GM19238 (cell line): ENCODE data around the gene SATL1.
"Not testable (repeated sequence)": the region's sequence is repeated elsewhere in the genome, so short reads cannot be mapped to it uniquely, and the experiment has no call there.

Experiments used
- DNase-seq: peaks from one replicate; pipeline ENCODE4 v3.0.0; 2011; ENCODE audit warnings: low spot score; ENCODE audit not compliant: insufficient read length

Gene SATL1

GRCh38 chrX:85243761-85244449 is at the start of gene SATL1, which contains the start of gene ZNF711:
SATL1 (minus strand) TSS chrX:85243779; CDS start chrX:85108968, 134,811 bp downstream.
ZNF711 (plus strand) TSS chrX:85243991; CDS start chrX:85247573, 3,582 bp downstream.
- DNase-seq: no peak

- no peak for DNase-seq
Measured at GRCh38 chrX:85288992-85289723, 45.6 kb upstream of the SATL1 start.

- not testable (repeated sequence) for DNase-seq
Measured at GRCh38 chrX:85285286-85285685, 41.7 kb upstream of the SATL1 start.

GRCh38 chrX:85244450-85245211 is 1.1 kb upstream of the SATL1 start:
- no peak for DNase-seq

GRCh38 chrX:85243155-85243554 is 424 bp downstream of the SATL1 start:
- no peak for DNase-seq

GRCh38 chrX:85223359-85223758 is 20.2 kb downstream of the SATL1 start:
- no peak for DNase-seq

GRCh38 chrX:85221361-85221760 is 22.2 kb downstream of the SATL1 start:
- no peak for DNase-seq

GRCh38 chrX:85215946-85216345 is 27.6 kb downstream of the SATL1 start:
- no peak for DNase-seq

GRCh38 chrX:85213792-85214530 is 29.6 kb downstream of the SATL1 start:
- no peak for DNase-seq

- DNase-seq: no peak
Measured at GRCh38 chrX:85203461-85203970, 40.1 kb downstream of the SATL1 start.

- DNase-seq: no peak
Measured at GRCh38 chrX:85196319-85196718, 47.3 kb downstream of the SATL1 start.

- DNase-seq: no peak
Measured at GRCh38 chrX:85159644-85160043, 83.9 kb downstream of the SATL1 start.

- DNase-seq: no peak
Measured at GRCh38 chrX:85140964-85141363, 102.6 kb downstream of the SATL1 start.

GRCh38 chrX:85139422-85139821 is 104.2 kb downstream of the SATL1 start:
- no peak for DNase-seq

- no peak for DNase-seq
Measured at GRCh38 chrX:85136409-85136808, 107.2 kb downstream of the SATL1 start.

- DNase-seq: no peak
Measured at GRCh38 chrX:85115252-85115651, 128.3 kb downstream of the SATL1 start.

- no peak for DNase-seq
Measured at GRCh38 chrX:85114776-85115175, 128.8 kb downstream of the SATL1 start.

GRCh38 chrX:85114171-85114570 is 129.4 kb downstream of the SATL1 start:
- DNase-seq: no peak

- DNase-seq: no peak
Measured at GRCh38 chrX:85113746-85114145, 129.8 kb downstream of the SATL1 start.

- DNase-seq: no peak
Measured at GRCh38 chrX:85112293-85112692, 131.3 kb downstream of the SATL1 start.

- no peak for DNase-seq
Measured at GRCh38 chrX:85111347-85111746, 132.2 kb downstream of the SATL1 start.
